GM12864 (cell line): ENCODE data around the gene LRRC4.

Source experiments
- DNase-seq: peaks from one replicate; pipeline ENCODE4 v3.0.0-alpha.2; 2011; ENCODE audit warnings: low read depth
- H3K4me3 ChIP-seq: 2 replicates; pipeline ENCODE4 v1.5.1; 2011; ENCODE audit warnings: mild to moderate bottlenecking, low read depth, low read length, control low read depth
- CTCF ChIP-seq: IDR thresholded peaks from 2 replicates; pipeline ENCODE4 v1.5.1; 2011; ENCODE audit warnings: low read depth, mild to moderate bottlenecking, moderate library complexity, low read length, control low read depth, inconsistent platforms; ENCODE audit errors: missing control alignments

The LRRC4 gene

DNA sequence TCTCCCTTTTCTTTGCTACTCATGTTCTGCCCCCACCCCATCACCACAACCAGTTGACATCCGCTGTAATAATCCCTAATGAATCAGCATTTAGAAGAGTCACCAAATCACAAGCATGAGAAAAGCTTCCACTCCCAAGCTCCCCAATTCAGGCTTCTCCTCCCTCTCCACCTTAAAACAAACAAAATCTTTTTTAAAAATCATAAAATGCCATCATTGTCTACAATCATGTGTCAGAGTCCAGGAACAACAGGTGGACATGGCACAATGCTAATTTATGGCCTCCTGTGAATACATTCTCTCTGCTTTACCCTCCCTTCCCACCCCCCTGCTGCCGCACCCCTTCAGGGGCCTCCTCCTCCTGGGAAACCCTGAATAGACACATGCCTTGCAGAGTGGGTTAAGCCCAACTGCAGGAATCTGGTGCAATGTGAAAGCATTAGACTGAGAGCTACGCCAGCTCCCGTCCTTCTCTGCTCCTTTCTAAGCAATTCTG lies 3.7 kb downstream of the LRRC4 start:
- TF ChIP-seq CTCF, result no peak
- DNase-seq, result no peak
- no peak overlapping the region for H3K4me3 ChIP-seq

- DNase-seq, result no peak
- no peak overlapping the region for H3K4me3 ChIP-seq
- no peak for TF ChIP-seq CTCF
Observed at GRCh38 chr7:128026551-128026950, 4.7 kb downstream of the LRRC4 start.

- DNase-seq, result no peak
- no peak for TF ChIP-seq CTCF
- no peak overlapping the region for H3K4me3 ChIP-seq
Observed at GRCh38 chr7:128025819-128026218, 5.4 kb downstream of the LRRC4 start.

DNA sequence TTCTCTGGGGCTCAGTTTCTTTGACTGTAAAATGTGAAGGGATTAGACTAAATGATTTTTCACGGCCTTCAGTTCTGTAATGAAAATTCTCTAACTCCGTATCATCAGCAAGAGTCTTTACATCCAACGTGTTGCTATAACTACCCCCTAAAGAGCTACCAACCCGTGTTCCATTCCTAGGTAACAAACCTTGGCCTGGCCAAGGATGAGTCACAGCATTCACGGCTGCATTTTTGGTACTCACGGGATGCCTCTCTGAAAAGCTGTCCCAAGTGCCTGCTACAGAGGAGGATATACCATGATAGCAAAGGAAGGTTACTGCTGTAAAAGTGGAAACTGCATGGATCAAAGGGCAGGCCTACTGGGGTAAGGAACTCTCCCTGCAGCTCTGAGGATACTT lies 5.9 kb downstream of the LRRC4 start:
- H3K4me3 ChIP-seq, result no peak overlapping the region
- no peak for TF ChIP-seq CTCF
- DNase-seq, result no peak

GRCh38 chr7:128024151-128024550 lies 7.1 kb downstream of the LRRC4 start:
- DNase-seq, result no peak
- no peak overlapping the region for H3K4me3 ChIP-seq
- TF ChIP-seq CTCF, result no peak

- no peak for TF ChIP-seq CTCF
- DNase-seq, result no peak
- H3K4me3 ChIP-seq, result no peak overlapping the region
Observed at GRCh38 chr7:128022631-128023532, 8.4 kb downstream of the LRRC4 start.

DNA sequence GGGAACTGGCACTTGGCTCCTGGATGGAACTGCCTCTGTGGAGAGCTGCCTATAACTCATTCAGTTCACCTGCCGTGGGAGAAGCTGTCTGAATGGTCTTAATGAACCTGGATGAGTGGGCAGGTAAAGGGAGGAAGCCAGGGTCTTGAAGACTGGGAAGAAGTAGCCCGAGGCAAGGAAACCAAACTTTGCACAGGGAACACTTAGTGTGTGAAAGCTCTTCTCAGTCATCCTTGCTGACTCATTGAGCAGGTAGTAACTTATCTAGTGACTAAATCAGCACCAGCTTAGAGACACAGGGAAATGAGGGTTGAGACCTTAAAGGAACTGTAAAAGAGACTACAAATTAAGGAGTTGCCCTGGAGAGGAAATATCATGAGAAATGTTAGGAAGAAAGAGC lies 9.9 kb downstream of the LRRC4 start:
- no peak for DNase-seq
- TF ChIP-seq CTCF, result no peak

More for the DNA sequence above, 9.9 kb downstream of the LRRC4 start:
- no peak overlapping the region for H3K4me3 ChIP-seq
